MCF 10A (cell line): Measurements from ENCODE around the gene GNG10. TPM values are rescaled to one million over a fixed set of nuclear protein-coding genes. Genes with fewer than 3 reads are reported as not detected.

Experiments used
- BruUV-seq: library from RNA; stranded (reverse); fragments of 400-500 nt; replicated peaks from 2 replicates; lab custom pipeline; 2021; lab: Mats Ljungman, UMichigan
- CTCF ChIA-PET: fragments of 300-600 bp; sonication (Branson Sonifier 250); formaldehyde crosslinking; extraction: SDS; loops from one replicate; lab custom pipeline; 2021; ENCODE audit warnings: antibody characterized with exemption, inconsistent platforms; lab: Yijun Ruan, JAX
- POLR2A ChIA-PET: fragments of 300-600, 350-650 bp; sonication (Branson Sonifier 250); formaldehyde crosslinking; extraction: SDS; loops from one replicate; lab custom pipeline; 2020; ENCODE audit warnings: antibody characterized with exemption, inconsistent platforms; lab: Yijun Ruan, JAX
- DNase-seq: peaks from one replicate; pipeline ENCODE4 v3.0.0-alpha.2; 2018; ENCODE audit not compliant: unreplicated experiment
- H3K27ac Mint-ChIP-seq: one replicate; pipeline ENCODE4 v1.8.0; 2022; ENCODE audit warnings: mild to moderate bottlenecking, low read depth, mixed read lengths; ENCODE audit not compliant: unreplicated experiment
- H3K27me3 Mint-ChIP-seq: one replicate; pipeline ENCODE4 v1.8.0; 2022; ENCODE audit warnings: mixed read lengths; ENCODE audit not compliant: insufficient read depth, unreplicated experiment
- H3K36me3 Mint-ChIP-seq: one replicate; pipeline ENCODE4 v1.8.0; 2022; ENCODE audit warnings: mild to moderate bottlenecking, moderate library complexity, mixed read lengths; ENCODE audit not compliant: insufficient read depth, unreplicated experiment
- H3K4me1 Mint-ChIP-seq: one replicate; pipeline ENCODE4 v1.8.0; 2022; ENCODE audit warnings: mixed read lengths; ENCODE audit not compliant: insufficient read depth, unreplicated experiment
- H3K4me3 Mint-ChIP-seq: one replicate; pipeline ENCODE4 v1.8.0; 2022; ENCODE audit warnings: mild to moderate bottlenecking, moderate library complexity, mixed read lengths; ENCODE audit not compliant: unreplicated experiment
- H3K9me3 Mint-ChIP-seq: one replicate; pipeline ENCODE4 v1.8.0; 2022; ENCODE audit warnings: mixed read lengths; ENCODE audit not compliant: unreplicated experiment
- intact Hi-C: fragments of 100-400 bp; cut with micrococcal nuclease; formaldehyde crosslinking; loops from 2 replicates; pipeline ENCODE4 v1.14.1; 2022
- total RNA-seq: library from RNA; stranded (reverse); gene quantifications from 2 replicates; pipeline ENCODE4 v1.2.3, GENCODE V29; 2022
- TF ChIP-seq, protein P1 (sequence below): fragments of 200-600 bp; IDR thresholded peaks from one replicate; pipeline ENCODE4 v1.8.0; 2022; ENCODE audit warnings: antibody characterized with exemption, mild to moderate bottlenecking; ENCODE audit not compliant: unreplicated experiment

Gene GNG10
- total RNA-seq, 1 experiment from 2014 or later: 42.0 TPM

DNA sequence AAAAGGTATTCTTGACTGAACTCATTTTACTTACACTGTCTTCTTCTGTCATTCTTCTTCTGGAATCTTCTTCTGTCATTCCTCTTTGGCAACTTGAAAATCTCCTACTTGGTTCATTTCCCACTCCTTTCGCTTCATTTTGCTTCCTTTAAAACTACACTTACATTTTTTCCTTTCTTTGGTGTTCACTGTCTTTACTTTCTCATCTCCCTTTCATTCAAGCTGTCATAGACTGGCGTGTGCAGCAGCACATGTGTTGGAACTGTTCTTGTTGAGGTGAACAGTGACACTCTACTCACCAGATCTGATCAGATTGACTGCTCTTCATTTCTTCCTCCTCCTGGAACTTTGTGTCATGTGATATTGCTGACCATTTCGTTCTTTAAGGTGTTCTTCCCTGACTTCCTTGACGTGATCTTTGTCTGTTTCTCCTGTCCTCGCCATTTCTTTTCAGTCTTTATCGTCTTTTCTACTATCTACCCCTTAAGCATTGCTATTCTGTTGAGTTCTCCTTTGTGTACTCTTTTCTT, 23.9 kb upstream of the GNG10 start:
- Mint-ChIP-seq H3K27ac (no peak overlapping the region), H3K27me3 (no peaks in the 10 kb centered on the region), H3K36me3 (no peaks in the 10 kb centered on the region), H3K9me3 (no peaks in the 10 kb centered on the region), H3K4me1 (peaks cover 28% of the 10 kb centered on the region), H3K4me3 (no peak overlapping the region)
- CTCF ChIA-PET: interaction anchor here (0.6 to 1.0 kb wide), 3 partner anchors 15 to 106 kb away, joined by 3 read pairs; no protein-coding TSS in a partner anchor
- no TSS peak for BruUV-seq
- POLR2A ChIA-PET: interaction anchor here (0.6 to 2.2 kb wide), 5 partner anchors 24 to 437 kb away, joined by 3 to 6 read pairs (median 3); partner anchors contain the start of gene GNG10
- TF ChIP-seq, protein P1, sequence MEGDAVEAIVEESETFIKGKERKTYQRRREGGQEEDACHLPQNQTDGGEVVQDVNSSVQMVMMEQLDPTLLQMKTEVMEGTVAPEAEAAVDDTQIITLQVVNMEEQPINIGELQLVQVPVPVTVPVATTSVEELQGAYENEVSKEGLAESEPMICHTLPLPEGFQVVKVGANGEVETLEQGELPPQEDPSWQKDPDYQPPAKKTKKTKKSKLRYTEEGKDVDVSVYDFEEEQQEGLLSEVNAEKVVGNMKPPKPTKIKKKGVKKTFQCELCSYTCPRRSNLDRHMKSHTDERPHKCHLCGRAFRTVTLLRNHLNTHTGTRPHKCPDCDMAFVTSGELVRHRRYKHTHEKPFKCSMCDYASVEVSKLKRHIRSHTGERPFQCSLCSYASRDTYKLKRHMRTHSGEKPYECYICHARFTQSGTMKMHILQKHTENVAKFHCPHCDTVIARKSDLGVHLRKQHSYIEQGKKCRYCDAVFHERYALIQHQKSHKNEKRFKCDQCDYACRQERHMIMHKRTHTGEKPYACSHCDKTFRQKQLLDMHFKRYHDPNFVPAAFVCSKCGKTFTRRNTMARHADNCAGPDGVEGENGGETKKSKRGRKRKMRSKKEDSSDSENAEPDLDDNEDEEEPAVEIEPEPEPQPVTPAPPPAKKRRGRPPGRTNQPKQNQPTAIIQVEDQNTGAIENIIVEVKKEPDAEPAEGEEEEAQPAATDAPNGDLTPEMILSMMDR: no peak
- no peak for DNase-seq
- intact Hi-C loops: no loop called here

DNA sequence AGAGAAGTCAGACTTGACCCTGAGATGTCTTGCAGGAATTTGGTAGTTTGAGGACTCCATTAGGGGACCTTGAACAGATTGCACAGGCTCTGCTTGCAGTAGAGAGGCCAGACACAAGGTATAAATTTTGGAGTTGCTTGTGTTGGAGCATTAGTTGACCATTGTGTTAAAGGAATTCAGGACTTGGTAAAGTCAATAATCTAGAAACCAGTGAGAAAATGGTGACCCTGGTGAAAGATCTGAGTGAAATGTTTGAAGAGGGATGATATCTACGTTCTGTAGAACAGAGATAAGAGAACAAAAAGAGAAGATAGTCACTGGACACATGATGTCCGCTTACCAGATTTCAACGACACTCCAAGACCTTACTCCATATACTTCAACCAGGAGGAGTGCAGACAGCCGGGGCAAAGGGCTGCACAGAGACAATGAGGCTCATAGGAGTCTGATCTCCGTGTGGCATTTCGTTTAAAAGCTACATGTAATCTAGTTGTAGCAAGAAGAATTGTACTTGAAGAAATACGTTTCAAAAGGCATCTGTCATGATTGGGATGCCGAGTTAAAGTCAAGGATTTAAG, 17.1 kb upstream of the GNG10 start:
- Mint-ChIP-seq H3K4me1 (peaks cover 4% of the 10 kb centered on the region), H3K9me3 (no peaks in the 10 kb centered on the region), H3K27ac (no peak overlapping the region), H3K4me3 (no peak overlapping the region), H3K27me3 (no peaks in the 10 kb centered on the region), H3K36me3 (peaks cover 42% of the 10 kb centered on the region)
- intact Hi-C loops: no loop called here
- DNase-seq: no peak
- no TSS peak for BruUV-seq
- TF ChIP-seq, protein P1: no peak
- ChIA-PET POLR2A (interaction anchor here (0.7 to 4.7 kb wide), 2 partner anchors 13 to 18 kb away, joined by 3 to 38 read pairs; partner anchors contain the start of gene DNAJC25), CTCF (interaction anchor here (0.9 kb wide), 2 partner anchors 23 to 46 kb away, joined by 3 to 4 read pairs; no protein-coding TSS in a partner anchor)

DNA sequence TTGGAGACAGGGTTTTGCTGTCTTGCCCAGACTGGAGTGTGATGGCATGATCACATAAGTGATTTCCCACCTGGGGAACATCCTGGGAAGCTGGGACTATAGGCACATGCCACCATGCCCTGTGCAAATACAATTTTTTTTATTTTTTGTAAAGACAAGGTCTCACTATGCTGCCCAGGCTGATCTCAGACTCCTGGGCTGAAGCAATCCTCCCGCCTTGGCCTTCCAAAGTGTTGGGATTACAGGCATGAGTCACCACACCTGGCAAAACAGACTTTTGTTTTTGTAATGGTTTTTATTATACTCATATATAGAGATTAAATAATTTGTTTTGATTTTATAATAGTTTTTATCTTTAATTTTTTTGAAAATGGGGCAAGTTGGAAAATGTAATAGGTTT, 15.6 kb upstream of the GNG10 start:
- TF ChIP-seq, protein P1: no peak
- BruUV-seq: no TSS peak
- POLR2A ChIA-PET: interaction anchor here (0.7 to 4.7 kb wide), 3 partner anchors 14 to 158 kb away, joined by 3 to 38 read pairs (median 3); partner anchors contain the start of genes DNAJC25 and GNG10
- peaks cover 57% of the 10 kb centered on the region for H3K36me3 Mint-ChIP-seq
- H3K4me3 Mint-ChIP-seq: no peak overlapping the region
- peak; percentile 61 for DNase-seq
- CTCF ChIA-PET: interaction anchor here (0.7 kb wide), 1 partner anchor 54 kb away, joined by 4 read pairs; no protein-coding TSS in a partner anchor
- intact Hi-C loops: no loop called here
- peaks cover 4% of the 10 kb centered on the region for H3K4me1 Mint-ChIP-seq
- H3K27me3 Mint-ChIP-seq: no peaks in the 10 kb centered on the region
- no peaks in the 10 kb centered on the region for H3K9me3 Mint-ChIP-seq
- peak overlapping the region; percentile 37 for H3K27ac Mint-ChIP-seq

DNA sequence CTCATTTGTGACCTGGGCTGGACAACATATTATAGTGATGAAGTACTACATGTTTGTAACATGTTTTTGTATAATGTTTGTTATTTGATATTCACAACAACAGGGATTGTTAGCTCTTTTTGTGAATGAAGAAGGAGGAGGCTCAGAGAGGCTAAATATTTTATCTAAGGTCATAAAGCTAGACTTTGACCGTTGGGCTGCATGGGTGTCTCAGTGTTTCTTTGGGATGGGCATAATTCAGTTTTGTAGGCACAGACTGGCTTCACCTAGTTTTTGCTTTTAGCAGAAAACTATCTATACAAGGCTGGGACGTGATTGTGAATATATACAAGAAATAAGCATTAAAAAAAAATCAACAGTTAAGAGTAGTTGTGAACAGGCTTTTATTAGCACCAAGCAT, 15.0 kb upstream of the GNG10 start:
- Mint-ChIP-seq H3K4me1 (peaks cover 4% of the 10 kb centered on the region), H3K27me3 (no peaks in the 10 kb centered on the region), H3K4me3 (no peak overlapping the region), H3K36me3 (peaks cover 61% of the 10 kb centered on the region), H3K9me3 (no peaks in the 10 kb centered on the region), H3K27ac (peak overlapping the region; percentile 37)
- intact Hi-C loops: no loop called here
- POLR2A ChIA-PET: interaction anchor here (1.2 to 4.7 kb wide), 2 partner anchors 15 kb away, joined by 3 to 38 read pairs; partner anchors contain the start of genes DNAJC25 and GNG10
- TF ChIP-seq, protein P1: no peak
- BruUV-seq: no TSS peak
- DNase-seq: no peak
- CTCF ChIA-PET: interaction anchor here (0.7 kb wide), 1 partner anchor 53 kb away, joined by 4 read pairs; no protein-coding TSS in a partner anchor
